ENCODE results near the gene PSAP.

DNA sequence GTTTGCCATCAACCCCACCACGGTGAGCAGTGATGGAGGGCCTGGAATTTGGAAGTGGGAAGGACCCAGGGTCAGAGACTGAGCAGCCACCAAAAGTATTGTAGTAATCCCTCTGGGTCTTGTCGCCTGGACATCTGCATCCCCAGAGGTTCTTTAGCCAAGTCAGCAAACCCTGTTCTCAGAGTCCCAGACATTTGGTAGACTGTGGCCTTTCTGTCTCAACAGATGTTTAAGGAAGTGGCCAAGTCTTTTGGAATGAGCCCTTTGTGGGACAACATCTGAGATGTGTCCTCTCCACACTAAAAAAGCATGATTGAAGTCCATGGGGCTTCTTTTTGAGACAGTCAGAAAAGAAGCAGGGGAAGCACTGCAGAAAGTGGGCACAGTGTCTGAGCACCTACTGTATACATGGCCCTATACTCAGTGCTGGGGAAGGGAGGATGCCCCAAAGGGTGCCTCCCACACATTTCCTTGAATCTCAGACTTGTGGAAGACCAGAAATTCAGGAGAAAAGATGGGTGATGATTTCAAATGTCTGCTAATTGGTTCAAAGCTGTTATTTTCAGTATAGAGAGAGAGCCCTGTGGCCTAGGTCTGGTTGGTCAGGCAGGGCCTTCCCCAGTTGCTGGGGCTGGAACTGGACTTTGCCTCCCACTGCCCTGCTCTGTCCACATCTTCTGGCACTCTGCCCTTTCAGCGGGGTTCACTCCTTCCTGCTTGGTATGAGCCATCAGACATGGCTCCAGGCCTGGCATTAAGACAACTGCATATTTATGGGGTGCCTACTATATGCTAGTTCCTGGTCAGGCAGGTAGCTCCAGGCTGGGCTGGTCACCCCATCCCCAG, 51.2 kb downstream of the PSAP start:
- TF ChIP-seq, protein P1, sequence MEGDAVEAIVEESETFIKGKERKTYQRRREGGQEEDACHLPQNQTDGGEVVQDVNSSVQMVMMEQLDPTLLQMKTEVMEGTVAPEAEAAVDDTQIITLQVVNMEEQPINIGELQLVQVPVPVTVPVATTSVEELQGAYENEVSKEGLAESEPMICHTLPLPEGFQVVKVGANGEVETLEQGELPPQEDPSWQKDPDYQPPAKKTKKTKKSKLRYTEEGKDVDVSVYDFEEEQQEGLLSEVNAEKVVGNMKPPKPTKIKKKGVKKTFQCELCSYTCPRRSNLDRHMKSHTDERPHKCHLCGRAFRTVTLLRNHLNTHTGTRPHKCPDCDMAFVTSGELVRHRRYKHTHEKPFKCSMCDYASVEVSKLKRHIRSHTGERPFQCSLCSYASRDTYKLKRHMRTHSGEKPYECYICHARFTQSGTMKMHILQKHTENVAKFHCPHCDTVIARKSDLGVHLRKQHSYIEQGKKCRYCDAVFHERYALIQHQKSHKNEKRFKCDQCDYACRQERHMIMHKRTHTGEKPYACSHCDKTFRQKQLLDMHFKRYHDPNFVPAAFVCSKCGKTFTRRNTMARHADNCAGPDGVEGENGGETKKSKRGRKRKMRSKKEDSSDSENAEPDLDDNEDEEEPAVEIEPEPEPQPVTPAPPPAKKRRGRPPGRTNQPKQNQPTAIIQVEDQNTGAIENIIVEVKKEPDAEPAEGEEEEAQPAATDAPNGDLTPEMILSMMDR (IDR thresholded peaks at IDR 0.05), result no peak
- no peak for TF ChIP-seq ZFX (IDR thresholded peaks at IDR 0.05; ENCODE audit: borderline replicate concordance)
